Ramos (cell line): Measurements from ENCODE around the gene NDST3.
"Not testable (repeated sequence)": the region's sequence is repeated elsewhere in the genome, so short reads cannot be mapped to it uniquely, and the experiment has no call there.

ENCODE experiments used
- in situ Hi-C: fragments of 300-500 bp; cut with MboI; formaldehyde crosslinking; loops from one replicate; pipeline ENCODE4 v1.14.3; 2022; ENCODE audit warnings: low sequenced_read_pairs; ENCODE audit not compliant: unreplicated experiment

NDST3 gene

DNA sequence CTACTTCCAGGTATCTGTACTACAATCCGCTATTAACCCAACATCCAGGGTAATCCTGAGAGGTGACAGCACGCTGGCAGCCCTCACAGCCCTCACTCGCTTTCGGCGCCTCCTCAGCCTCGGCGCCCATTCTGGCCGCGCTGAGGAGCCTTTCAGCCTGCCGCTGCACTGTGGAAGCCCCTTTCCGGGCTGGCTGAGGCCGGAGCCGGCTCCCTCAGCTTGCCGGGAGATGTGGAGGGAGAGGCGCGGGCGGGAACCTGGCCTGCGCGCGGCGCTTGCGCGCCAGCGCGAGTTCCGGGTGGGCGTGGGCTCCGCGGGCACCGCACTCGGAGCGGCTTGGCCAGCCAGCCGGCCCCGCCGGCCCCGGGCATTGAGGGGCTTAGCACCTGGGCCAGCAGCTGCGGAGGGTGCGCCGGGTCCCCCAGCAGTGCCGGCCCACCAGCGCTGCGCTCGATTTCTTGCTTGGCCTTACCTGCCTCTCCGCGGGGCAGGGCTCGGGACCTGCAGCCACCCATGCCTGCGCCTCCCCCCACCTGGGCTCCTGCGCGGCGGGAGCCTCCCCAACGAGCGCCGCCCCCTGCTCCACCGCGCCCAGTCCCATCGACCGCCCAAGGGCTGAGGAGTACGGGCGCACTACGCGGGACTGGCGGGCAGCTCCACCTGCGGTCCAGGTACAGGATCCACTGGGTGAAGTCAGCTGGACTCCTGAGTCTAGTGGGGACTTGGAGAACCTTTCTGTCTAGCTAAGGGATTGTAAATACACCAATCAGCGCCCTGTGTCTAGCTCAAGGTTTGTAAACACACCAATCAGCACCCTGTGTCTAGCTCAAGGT is 231.2 kb downstream of the NDST3 start:
- in situ Hi-C loops: no loop called here

DNA sequence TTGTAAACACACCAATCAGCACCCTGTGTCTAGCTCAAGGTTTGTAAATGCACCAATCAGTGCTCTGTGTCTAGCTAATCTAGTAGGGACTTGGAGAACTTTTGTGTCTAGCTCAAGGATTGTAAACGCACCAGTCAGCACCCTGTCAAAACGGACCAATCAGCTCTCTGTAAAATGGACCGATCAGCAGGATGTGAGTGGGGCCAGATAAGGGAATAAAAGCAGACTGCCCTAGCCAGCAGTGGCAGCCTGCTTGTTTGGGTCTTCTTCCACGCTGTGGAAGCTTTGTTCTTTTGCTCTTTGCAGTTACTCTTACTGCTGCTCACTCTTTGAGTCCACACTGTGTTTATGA is 231.8 kb downstream of the NDST3 start:
- in situ Hi-C loops: not testable (repeated sequence)

DNA sequence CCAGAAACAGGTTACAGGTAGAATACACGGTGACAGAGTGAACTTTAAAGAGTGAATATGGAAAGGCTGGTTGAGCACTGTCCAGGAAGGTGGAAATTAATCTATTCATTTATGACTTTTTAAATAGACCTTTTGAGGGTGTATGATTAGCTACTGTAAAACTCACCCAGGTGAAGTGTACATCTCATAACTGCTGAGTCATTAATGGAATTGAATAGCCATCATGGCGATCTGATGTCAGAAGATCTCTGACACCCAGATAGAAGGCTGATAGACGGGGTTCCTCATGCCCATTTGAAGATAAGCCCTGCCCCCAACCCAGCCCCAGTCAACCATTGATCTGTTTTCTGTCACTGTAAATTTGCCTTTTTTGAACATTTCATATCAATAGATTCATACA is 234.5 kb downstream of the NDST3 start:
- in situ Hi-C loops: no loop called here

DNA sequence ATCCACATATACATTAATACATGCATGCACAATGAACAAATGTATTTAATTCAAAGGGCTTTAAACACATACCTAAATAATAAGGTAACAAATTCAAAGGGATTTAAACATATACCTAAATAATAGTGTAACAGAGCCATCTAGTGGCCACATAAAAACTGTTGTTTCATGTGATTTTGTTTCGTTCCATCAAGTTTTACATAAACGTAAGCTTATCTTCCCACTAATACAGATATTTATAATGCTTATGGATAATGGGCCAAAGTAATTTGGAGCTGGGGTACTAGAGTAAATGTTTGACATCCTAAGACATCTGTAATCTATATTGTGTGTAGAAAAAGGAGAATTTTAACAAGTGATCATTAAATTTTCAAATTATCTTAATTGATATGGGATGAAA is 236.2 kb downstream of the NDST3 start:
- in situ Hi-C loops: no loop called here

DNA sequence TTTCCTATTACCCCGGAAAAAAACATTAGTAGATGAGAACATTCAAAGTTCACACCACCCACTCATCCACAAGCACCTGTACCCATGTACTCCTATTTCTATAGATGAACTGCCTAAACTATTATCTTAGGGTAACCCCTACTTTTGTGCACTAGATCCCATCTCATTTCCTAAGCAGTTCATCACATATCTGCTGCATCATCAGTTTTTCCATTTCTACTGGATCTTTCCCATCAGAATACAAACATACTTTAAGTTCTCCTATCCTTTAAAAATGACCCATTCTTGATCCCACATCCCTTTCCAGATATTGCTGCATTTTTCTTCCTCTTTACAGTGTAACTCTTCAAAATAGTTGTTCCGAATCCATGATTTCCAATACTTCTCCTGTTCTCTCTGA is 237.5 kb downstream of the NDST3 start:
- in situ Hi-C loops: no loop called here

DNA sequence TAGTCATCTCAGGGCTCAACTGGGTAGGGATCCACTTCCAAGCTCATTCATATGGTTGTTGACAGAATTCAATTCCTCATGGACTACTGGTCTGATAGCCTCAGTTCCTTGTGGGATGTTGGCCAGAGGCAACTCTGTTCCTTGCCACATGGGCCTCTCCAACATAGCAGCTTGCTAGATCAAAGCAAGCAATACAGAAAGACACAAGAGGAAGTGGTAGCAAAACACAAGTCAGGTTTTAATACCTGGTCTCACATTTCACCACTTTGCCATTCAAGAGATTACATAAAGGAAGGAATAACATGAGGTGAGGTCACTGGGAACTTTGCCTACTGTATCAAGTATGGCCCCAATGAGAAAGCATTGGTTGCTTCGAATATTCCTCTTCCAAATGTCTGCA is 239.4 kb downstream of the NDST3 start:
- in situ Hi-C loops: no loop called here

DNA sequence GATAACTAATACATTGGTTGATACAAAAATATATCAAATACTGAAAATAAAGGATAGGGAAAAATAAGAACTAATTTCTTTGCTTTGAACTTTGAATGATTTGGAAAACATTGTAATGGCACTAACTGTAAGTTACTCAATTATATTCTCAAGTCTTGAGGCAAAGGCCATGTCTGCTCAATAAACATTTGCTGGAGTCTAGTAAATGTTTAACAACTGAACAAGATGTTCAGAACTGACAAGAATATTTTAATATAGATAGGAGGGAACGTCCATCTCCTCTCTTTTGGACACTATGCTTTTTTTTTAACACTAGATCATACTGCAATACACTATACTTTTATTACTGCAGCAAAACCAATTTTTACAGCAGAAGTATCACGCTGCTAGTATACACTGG is 242.3 kb downstream of the NDST3 start:
- in situ Hi-C loops: no loop called here

DNA sequence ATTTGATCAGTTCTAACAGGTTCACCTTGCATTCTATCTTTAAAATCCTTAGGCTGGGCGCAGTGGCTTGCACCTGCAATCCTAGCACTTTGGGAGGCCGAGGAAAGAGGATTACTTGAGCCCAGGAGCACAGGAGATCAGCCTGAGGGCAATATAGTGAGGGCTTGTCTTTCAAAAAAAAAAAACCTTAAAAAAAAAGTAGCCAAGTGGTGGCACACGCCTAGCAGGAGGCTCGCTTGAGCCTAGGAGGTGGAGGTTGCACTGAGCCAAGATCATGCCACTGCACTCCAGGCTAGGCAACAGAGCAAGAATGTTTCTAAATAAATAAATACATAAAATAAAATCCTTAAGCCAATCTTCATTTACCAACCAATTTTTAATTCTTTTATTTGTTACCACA is 243.0 kb downstream of the NDST3 start:
- in situ Hi-C loops: no loop called here

DNA sequence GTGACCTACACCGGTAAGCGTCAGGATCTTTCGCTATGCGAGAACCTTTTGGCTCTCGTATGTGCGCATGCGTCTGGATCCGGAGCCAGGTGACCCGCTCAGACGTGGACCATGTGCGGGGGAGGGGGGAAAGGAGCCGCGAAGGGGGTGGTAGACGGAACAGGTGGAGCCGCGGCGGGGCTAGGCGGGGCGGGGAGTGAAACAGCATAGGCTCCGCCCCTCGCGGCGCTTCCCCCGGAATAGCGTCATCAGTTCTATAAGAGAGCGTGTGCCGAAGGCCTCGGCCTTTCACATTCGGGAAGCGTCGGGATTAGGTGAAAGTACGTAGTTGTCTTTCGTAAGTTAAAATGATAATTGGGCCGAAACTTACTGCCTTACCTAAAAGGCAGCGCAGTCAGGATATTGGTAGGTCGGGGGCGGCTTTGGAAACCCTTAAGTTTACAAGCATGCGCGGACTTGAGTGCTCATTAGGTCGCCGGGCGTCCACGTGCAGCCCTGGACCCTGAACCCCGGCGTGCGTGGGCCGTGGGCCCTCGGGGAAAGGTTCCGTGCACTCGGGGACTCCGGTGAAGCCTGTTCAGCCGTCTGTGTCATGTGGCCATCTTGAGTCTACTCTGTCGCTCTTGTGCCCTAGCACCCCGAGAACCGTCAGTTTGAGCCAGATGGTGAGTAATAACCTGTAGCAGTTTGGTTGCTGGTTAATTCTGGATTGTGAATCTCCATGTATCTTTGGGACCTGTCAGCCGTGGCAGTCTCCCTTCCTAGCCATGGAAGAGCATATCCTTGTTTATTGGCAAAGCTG is 244.4 kb downstream of the NDST3 start:
- in situ Hi-C loops: no loop called here

DNA sequence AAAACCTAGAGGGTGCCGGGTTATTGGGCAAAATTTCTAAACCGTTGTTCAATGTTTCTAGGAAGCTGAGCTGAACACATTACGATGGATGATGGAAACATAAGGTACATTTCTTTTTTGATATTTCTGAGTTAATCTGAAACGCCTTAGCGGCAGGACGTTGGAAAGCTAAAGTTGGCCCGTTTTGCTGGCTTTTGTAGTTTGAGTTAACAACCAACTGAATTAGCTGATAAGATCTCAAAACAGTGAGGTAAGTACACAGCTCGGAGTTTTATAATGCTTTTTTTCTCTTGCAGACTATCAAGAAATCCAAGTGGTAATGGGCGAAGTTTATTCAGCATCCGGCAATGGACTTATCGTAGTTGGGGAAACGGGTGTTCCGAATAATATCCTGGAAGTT is 245.0 kb downstream of the NDST3 start:
- in situ Hi-C loops: no loop called here

DNA sequence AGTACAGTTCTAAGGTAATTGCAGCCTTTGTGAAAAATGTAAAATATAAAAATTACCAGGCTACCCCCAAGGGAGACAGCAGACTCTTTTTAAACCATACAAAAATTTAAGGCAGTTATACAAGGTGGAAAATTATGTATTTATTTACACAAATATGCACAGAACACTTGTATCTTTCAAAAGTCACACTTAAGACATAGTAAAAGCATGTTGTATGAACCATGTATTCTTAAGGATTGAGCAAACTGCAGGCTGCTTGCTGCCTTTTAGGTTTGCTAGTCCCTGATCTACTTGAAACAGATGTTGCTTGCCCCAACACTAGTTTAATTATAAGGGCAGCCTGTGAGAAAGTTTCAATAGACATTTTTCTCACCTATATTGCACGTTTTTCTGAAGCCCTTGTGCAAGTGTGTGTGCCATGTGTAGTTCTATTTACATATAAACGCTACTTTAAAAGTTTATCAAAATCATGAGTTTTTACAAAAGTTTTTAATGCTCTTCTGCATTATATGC is 245.7 kb downstream of the NDST3 start:
- in situ Hi-C loops: no loop called here

DNA sequence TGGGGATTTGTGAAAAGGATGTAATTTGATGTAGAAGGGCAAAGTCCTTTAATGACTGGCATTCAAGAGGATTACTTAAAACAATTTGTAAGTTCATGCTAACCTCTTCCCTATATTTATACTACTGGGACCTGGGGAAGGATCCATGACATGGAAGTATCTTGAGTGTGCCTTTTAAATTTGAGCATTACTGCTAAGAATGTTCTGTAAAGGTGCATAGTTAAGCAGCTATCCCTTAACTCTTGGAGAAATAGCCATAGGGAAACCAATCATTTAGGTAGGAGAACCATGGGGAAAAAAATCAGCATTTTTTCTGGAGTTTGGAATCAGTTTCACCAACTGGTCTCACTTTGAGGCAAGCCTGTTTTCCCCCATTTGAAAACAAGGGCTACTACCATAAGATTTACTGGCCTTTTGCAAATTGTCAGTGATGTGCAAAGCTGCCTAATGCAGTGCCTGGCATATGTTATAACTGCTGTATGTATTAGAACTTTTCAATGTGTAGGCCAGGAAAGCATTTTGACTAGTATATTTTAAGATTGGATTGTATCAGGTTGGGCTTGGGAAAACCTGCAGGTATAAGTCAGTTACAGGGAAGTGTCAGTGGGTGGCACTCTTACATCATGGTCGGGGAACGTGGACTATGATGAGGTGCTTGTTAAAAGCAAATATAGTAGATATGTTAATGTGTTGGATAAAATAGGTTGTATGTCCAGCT is 246.4 kb downstream of the NDST3 start:
- in situ Hi-C loops: no loop called here

DNA sequence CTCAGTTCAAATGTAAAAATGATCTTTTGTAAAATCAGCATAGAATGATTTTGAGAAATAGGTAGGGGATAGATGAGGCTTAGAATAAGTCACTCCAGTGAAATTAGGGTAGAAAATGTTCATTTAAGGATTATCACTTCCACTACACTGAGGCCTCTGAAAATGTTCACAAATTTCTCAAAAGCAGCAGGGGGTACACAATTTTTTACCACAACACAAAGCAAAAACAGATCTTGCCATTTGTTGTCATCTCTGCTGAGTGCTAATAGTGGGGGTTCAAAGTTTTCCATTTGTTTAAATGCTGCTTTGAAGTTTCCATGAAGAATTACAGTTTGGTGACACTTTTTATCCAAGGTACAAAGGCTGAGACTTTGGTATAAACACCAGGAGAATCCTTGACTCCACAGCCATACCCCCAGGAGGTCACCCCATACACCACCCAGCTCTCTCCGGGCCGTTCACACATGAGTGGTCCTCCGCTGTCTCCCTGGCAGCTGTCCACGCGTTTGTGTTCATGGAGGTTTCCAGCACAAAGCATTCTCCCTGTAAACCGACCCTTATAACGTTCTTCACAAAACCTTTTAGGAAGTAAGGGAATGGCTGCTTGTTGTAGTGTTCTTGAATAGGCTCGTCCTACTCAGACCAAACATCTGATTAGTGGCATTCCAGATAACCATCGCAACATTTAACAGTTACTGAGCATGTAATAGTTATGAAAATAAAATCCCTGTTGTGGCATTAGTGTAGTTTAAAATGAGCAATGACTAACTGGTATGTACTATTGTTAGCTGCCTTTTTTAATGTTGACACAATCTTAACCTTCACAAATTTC is 247.5 kb downstream of the NDST3 start:
- in situ Hi-C loops: no loop called here

DNA sequence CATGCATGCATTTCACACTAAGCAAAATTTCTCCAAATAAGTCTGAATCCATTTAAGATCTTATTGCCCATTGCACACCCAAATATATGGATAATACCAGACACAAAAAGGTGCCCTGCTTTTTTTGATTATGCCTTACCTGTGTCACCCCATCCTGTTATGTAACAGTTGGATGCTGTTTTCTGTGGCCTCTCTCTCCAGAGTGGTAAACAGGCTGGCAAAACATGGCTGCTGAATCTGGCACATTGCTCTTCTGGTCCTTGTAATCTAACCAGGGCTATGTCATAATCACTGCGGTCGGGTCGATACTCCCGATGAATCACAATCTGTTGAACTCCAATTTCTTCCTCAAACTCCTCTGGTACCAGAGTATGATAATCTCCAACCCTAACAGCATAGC is 248.4 kb downstream of the NDST3 start:
- in situ Hi-C loops: no loop called here

DNA sequence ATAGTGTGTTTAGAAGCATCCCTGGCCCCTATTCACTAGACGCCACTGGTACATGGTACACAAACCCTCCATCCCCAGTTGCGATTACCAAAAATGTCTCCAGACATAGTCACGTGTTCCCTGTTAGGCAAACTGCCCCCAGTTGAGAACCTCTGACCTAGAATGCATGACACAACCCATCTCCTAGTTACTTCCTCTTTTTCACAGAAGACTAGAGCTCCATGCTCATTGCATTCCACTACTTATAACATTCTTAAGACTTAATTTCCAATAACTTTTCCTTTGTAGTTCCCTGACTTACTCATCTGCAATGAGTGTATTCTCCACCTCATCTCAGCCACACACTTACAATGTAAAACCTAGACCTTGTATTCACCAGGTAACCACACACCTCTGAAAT is 249.9 kb downstream of the NDST3 start:
- in situ Hi-C loops: no loop called here

DNA sequence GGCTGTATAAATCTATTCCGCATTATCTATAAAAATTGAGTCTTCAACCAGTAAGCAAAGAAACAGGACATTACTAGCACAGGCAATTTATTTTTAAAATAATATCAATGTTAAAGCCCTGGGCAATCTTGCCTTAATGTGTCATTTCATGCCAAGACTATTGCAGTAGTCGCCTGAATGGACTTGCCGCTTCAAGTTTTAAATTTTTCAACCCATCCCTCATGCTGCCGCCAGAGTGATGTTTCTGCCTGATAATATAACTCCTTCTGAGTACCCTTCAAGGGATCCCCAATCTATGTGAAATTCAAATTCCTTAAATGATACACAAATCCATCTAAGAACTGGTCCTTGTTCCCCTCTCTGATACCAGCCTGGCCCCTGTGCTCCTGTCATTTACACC is 251.6 kb downstream of the NDST3 start:
- in situ Hi-C loops: no loop called here

DNA sequence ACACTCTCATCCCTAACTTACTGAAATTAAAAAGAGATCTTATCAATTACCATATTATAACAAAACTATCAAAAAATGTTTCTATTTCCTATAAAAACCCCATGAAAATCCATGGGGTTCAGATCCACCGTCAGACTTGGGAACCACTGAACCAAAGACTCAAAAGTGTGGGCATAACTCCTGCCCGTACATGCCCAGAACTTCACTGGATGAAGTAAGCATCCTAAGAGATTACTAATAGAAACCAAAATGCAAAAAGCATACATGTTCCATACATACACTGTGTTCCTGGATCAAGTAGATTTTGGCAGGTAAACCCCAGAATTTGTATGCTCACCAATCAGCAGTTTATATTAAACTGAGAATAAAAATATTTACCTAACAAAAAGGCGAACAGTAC is 252.4 kb downstream of the NDST3 start:
- in situ Hi-C loops: no loop called here

DNA sequence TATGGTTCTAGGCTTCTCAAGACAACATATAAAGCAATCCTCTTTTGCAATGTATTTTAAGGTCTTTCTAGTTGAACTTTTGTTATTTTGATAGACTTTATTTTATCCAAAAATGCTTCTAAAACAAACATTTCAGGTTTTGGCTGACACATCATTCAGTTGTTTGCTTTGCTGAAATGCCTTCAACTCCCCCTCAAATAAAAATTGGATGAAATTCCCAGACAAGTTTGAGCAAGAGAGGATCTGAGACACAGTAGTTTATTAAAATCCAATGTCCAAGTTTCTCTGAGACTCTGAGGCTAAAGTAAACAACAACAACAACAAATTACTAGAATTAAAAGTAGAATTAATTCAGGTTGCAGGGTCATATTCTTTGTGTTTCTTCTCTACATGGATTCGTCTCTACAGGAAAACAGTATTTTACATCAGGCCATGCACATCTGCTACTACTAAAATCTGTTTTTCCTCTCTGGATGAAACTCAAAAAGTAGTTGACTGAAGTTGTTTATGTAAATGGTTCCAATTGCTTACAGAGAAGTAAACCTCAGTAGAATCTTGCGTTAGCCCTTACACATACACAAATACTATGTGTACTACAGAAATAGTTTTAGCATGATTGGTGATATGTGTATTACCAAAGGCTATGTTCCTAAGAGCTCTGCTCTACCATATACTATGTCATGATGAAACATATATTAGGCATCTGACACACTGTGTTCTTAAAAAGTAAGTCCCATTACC is 253.6 kb downstream of the NDST3 start:
- in situ Hi-C loops: no loop called here

DNA sequence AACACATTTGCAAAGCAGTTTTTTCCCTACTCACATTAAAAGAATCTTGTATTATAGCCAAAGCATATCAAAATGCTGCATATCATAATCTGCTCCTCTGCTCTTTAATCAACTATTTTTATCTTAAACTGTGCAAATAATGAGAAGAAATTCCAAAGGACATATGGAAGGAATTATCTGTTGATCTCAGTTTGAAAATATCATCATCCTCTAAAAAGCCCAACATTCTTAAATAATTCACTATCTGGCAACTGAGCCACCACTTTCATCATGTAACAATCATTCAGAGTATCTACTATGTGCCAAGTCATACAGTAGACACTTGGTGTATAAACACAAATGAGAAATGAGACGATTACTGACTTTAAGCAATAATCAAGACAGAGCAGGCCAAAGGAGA is 255.5 kb downstream of the NDST3 start:
- in situ Hi-C loops: no loop called here
